H9 (cell line): ENCODE results near the gene ARMH1. TPM values are rescaled to one million over a fixed set of nuclear protein-coding genes. Genes with fewer than 3 reads are reported as not detected.
A peak's percentile ranks its signal among the peaks of the same experiment; 100 is the strongest.

ENCODE experiments used
- DNase-seq: peaks from one replicate; pipeline ENCODE4 v3.0.0-alpha.2; 2017
- H2AFZ ChIP-seq: one replicate; pipeline ENCODE4 v1.6.1; 2013; ENCODE audit warnings: mild to moderate bottlenecking, low read length, control low read depth, moderate library complexity
- H2AK5ac ChIP-seq: 2 replicates; pipeline ENCODE4 v1.6.1; 2013; ENCODE audit warnings: low read length, control low read depth, mixed read lengths; ENCODE audit not compliant: insufficient read length
- H2BK120ac ChIP-seq: one replicate; pipeline ENCODE4 v1.6.1; 2013; ENCODE audit warnings: low read depth, mild to moderate bottlenecking, low read length, control low read depth, inconsistent platforms; ENCODE audit not compliant: poor library complexity, severe bottlenecking
- H2BK12ac ChIP-seq: 2 replicates; pipeline ENCODE4 v1.6.1; 2013; ENCODE audit warnings: low read length, control low read depth, mixed read lengths, low read depth; ENCODE audit not compliant: insufficient read length
- H2BK15ac ChIP-seq: 2 replicates; pipeline ENCODE4 v1.6.1; 2013; ENCODE audit warnings: low read depth, low read length, control low read depth
- H2BK20ac ChIP-seq: one replicate; pipeline ENCODE4 v1.6.1; 2013; ENCODE audit warnings: low read depth, mild to moderate bottlenecking, low read length, control low read depth, inconsistent platforms; ENCODE audit not compliant: poor library complexity, severe bottlenecking
- H2BK5ac ChIP-seq: 2 replicates; pipeline ENCODE4 v1.6.1; 2013; ENCODE audit warnings: low read length, control low read depth, mixed read lengths; ENCODE audit not compliant: insufficient read length
- H3K14ac ChIP-seq: 2 replicates; pipeline ENCODE4 v1.6.1; 2013; ENCODE audit warnings: low read length, control low read depth; ENCODE audit not compliant: insufficient read depth
- H3K18ac ChIP-seq: 2 replicates; pipeline ENCODE4 v1.6.1; 2013; ENCODE audit warnings: low read depth, mild to moderate bottlenecking, mixed read lengths, low read length, control low read depth; ENCODE audit not compliant: insufficient read length
- H3K23ac ChIP-seq: 2 replicates; pipeline ENCODE4 v1.6.1; 2013; ENCODE audit warnings: low read length, control low read depth, mixed read lengths, low read depth; ENCODE audit not compliant: insufficient read length
- H3K23me2 ChIP-seq: 2 replicates; pipeline ENCODE4 v1.6.1; 2013; ENCODE audit warnings: low read depth, mild to moderate bottlenecking, mixed read lengths, low read length, control low read depth; ENCODE audit not compliant: insufficient read length, poor library complexity, severe bottlenecking
- H3K27ac ChIP-seq: 2 replicates; pipeline ENCODE4 v1.5.1; 2013; ENCODE audit warnings: low read length, control low read depth, mixed read lengths, low read depth; ENCODE audit not compliant: insufficient read length
- H3K27me3 ChIP-seq: 2 replicates; pipeline ENCODE4 v1.6.1; 2013; ENCODE audit warnings: low read length, control low read depth, inconsistent platforms; ENCODE audit not compliant: insufficient read depth
- H3K4ac ChIP-seq: 2 replicates; pipeline ENCODE4 v1.6.1; 2013; ENCODE audit warnings: low read depth, mild to moderate bottlenecking, control low read depth, inconsistent platforms, low read length, moderate library complexity
- H3K4me1 ChIP-seq: 2 replicates; pipeline ENCODE4 v1.6.1; 2013; ENCODE audit warnings: low read length, control low read depth, inconsistent platforms; ENCODE audit not compliant: insufficient read depth
- H3K4me2 ChIP-seq: 2 replicates; pipeline ENCODE4 v1.6.1; 2013; ENCODE audit warnings: low read length, control low read depth, mixed read lengths; ENCODE audit not compliant: insufficient read length, insufficient read depth
- H3K56ac ChIP-seq: 2 replicates; pipeline ENCODE4 v1.6.1; 2013; ENCODE audit warnings: low read depth, mild to moderate bottlenecking, mixed read lengths, low read length, control low read depth; ENCODE audit not compliant: insufficient read length
- H3K79me1 ChIP-seq: 2 replicates; pipeline ENCODE4 v1.6.1; 2013; ENCODE audit warnings: low read depth, mild to moderate bottlenecking, moderate library complexity, low read length, control low read depth, inconsistent platforms; ENCODE audit not compliant: insufficient read depth, poor library complexity, severe bottlenecking
- H3K79me2 ChIP-seq: 2 replicates; pipeline ENCODE4 v1.6.1; 2013; ENCODE audit warnings: low read length, control low read depth, inconsistent platforms; ENCODE audit not compliant: insufficient read depth
- H3K9ac ChIP-seq: 2 replicates; pipeline ENCODE4 v1.6.1; 2013; ENCODE audit warnings: low read length, control low read depth, mixed read lengths; ENCODE audit not compliant: insufficient read length; ENCODE audit errors: extremely low read depth
- H3K9me3 ChIP-seq: one replicate; pipeline ENCODE4 v1.6.1; 2013; ENCODE audit warnings: low read depth, low read length, inconsistent platforms; ENCODE audit not compliant: control insufficient read depth
- H3T11ph ChIP-seq: one replicate; pipeline ENCODE4 v1.6.1; 2013; ENCODE audit warnings: mild to moderate bottlenecking, low read length, control low read depth, inconsistent platforms
- H4K20me1 ChIP-seq: one replicate; pipeline ENCODE4 v1.6.1; 2013; ENCODE audit not compliant: control insufficient read depth, insufficient read length, insufficient read depth
- H4K5ac ChIP-seq: 2 replicates; pipeline ENCODE4 v1.6.1; 2013; ENCODE audit warnings: low read depth, mild to moderate bottlenecking, mixed read lengths, low read length, control low read depth; ENCODE audit not compliant: insufficient read length
- H4K8ac ChIP-seq: replicated peaks from 2 replicates; pipeline ENCODE4 v1.6.1; 2013; ENCODE audit warnings: low read length, control low read depth, mixed read lengths, low read depth; ENCODE audit not compliant: insufficient read length
- H4K91ac ChIP-seq: 2 replicates; pipeline ENCODE4 v1.6.1; 2013; ENCODE audit warnings: low read depth, mild to moderate bottlenecking, moderate library complexity, mixed read lengths, low read length, control low read depth; ENCODE audit not compliant: insufficient read length
- H3K27ac Mint-ChIP-seq, 3 experiments: 2 replicates in 2 of 3; 3 replicates in 1 of 3; pipeline ENCODE4 v1.8.0; 2020 to 2021; ENCODE audit warnings: mixed read lengths in 3 of 3, mild to moderate bottlenecking in 1 of 3, moderate library complexity in 1 of 3
- H3K27me3 Mint-ChIP-seq: 2 replicates; pipeline ENCODE4 v1.8.0; 2021; ENCODE audit warnings: low read depth, mild to moderate bottlenecking, moderate library complexity, mixed read lengths
- H3K36me3 Mint-ChIP-seq, 3 experiments: 2 replicates in 2 of 3; 3 replicates in 1 of 3; pipeline ENCODE4 v1.8.0; 2020 to 2021; ENCODE audit warnings: low read depth in 3 of 3, mixed read lengths in 3 of 3; ENCODE audit not compliant: insufficient read depth in 1 of 3
- H3K4me1 Mint-ChIP-seq, 2 experiments: 2 replicates each; pipeline ENCODE4 v1.8.0; 2020; ENCODE audit warnings: mixed read lengths in 2 of 2
- H3K4me3 Mint-ChIP-seq, 2 experiments: 2 replicates in 1 of 2; 3 replicates in 1 of 2; pipeline ENCODE4 v1.8.0; 2020 to 2021; ENCODE audit warnings: mild to moderate bottlenecking in 2 of 2, mixed read lengths in 2 of 2, moderate library complexity in 1 of 2
- H3K9me3 Mint-ChIP-seq, 2 experiments: 2 replicates in 1 of 2; 3 replicates in 1 of 2; pipeline ENCODE4 v1.8.0; 2020; ENCODE audit warnings: mild to moderate bottlenecking in 2 of 2, mixed read lengths in 2 of 2, moderate library complexity in 1 of 2
- WGBS: extraction: QIAGEN DNeasy Blood & Tissue Kit; methylation state at CpG from one replicate; pipeline ENCODE4 v1.1.7; 2013; ENCODE audit warnings: missing lambda C conversion rate, low lambda C conversion rate, mixed read lengths; ENCODE audit not compliant: insufficient read length; ENCODE audit errors: extremely low coverage; 5-methylcytosine and 5-hydroxymethylcytosine counted together
- total RNA-seq: library from RNA; stranded (reverse); gene quantifications from 2 replicates; pipeline ENCODE4 v1.2.1, GENCODE V29; 2021
- TF ChIP-seq, protein P1 (sequence below): fragments of 200-600 bp; sonication (generic); conservative IDR thresholded peaks from 3 replicates; pipeline ENCODE4 v1.8.0; 2021; ENCODE audit warnings: antibody characterized with exemption, mild to moderate bottlenecking

ARMH1 gene
- total RNA-seq, 1 experiment from 2014 or later, result 1.0 TPM

DNA sequence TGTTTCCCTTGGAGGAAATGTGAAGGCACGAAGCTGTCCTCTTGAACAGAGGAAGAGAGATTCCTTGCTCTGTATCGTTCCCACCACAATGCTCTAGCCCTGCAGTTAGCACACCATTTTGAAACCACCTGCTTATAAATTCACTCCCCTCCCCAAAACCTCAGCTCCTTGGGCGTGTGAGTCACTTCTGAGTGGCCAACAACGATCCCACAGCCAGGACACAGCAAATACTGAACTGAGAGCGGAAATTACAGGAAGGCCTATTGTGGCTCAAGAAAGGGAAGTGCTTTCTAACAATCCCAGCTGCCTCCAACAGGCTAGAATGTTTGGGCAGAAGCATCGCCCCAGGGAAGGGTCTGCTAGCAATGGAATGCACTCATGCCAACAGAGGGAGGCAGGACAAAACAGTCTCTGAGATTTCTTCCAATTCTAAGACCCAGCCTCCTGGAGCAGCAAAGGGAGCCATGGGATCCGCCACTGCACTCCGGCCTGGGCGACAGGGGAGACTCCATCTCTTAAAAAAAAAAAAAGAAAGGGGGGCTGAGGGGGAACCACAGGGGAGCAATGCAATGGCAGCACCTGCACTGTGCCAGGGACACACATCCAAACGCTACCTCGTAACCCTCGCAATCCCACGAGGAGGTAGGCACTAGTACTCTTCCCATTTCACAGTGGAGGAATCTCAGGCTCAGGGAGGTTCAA, 2.1 kb upstream of the ARMH1 start:
- Histone ChIP-seq H3K23ac (no peak overlapping the region), H4K8ac (no peak overlapping the region), H2BK15ac (no peak overlapping the region), H2BK20ac (no peak overlapping the region), H3K79me2 (no peaks in the 10 kb centered on the region), H3K79me1 (no peaks in the 10 kb centered on the region), H3K14ac (no peak overlapping the region), H3K4ac (no peak overlapping the region), H3K4me2 (no peak overlapping the region), H3K27ac (no peak overlapping the region), H2BK5ac (no peak overlapping the region), H2BK12ac (no peak overlapping the region), H3K18ac (no peak overlapping the region), H2BK120ac (no peak overlapping the region), H3T11ph (no peak overlapping the region), H4K20me1 (no peaks in the 10 kb centered on the region), H4K91ac (no peak overlapping the region), H4K5ac (no peak overlapping the region), H3K56ac (no peak overlapping the region), H3K9ac (no peak overlapping the region), H3K23me2 (no peaks in the 10 kb centered on the region), H3K4me1 (peaks cover 7% of the 10 kb centered on the region), H3K27me3 (no peaks in the 10 kb centered on the region), H2AFZ (no peak overlapping the region), H3K9me3 (no peaks in the 10 kb centered on the region), H2AK5ac (no peak overlapping the region)
- H3K36me3 Mint-ChIP-seq, result peaks cover 0 to 4% (median 4%) of the 10 kb centered on the region in 3 experiments; a peak in 2 of 7 replicates
- H3K4me3 Mint-ChIP-seq, result peak overlapping the region in 1 of 2 experiments; percentile 30; a peak in 1 of 5 replicates
- H3K27me3 Mint-ChIP-seq, result no peaks in the 10 kb centered on the region
- WGBS, result no CpG with 5 or more reads among the region's 13 CpGs
- TF ChIP-seq, protein P1, sequence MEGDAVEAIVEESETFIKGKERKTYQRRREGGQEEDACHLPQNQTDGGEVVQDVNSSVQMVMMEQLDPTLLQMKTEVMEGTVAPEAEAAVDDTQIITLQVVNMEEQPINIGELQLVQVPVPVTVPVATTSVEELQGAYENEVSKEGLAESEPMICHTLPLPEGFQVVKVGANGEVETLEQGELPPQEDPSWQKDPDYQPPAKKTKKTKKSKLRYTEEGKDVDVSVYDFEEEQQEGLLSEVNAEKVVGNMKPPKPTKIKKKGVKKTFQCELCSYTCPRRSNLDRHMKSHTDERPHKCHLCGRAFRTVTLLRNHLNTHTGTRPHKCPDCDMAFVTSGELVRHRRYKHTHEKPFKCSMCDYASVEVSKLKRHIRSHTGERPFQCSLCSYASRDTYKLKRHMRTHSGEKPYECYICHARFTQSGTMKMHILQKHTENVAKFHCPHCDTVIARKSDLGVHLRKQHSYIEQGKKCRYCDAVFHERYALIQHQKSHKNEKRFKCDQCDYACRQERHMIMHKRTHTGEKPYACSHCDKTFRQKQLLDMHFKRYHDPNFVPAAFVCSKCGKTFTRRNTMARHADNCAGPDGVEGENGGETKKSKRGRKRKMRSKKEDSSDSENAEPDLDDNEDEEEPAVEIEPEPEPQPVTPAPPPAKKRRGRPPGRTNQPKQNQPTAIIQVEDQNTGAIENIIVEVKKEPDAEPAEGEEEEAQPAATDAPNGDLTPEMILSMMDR, result no peak
- no peaks in the 10 kb centered on the region for H3K9me3 Mint-ChIP-seq
- H3K27ac Mint-ChIP-seq, result no peak overlapping the region
- peaks cover 21 to 29% of the 10 kb centered on the region in 2 experiments for H3K4me1 Mint-ChIP-seq
- peak; percentile 73 for DNase-seq
